DND-41 (cell line): Measurements from ENCODE around the gene DEPDC4.

Experiments
- CTCF ChIP-seq: IDR thresholded peaks from 2 replicates; pipeline ENCODE4 v1.5.1; 2012; ENCODE audit warnings: borderline replicate concordance, low read length, moderate library complexity, mild to moderate bottlenecking; ENCODE audit not compliant: poor library complexity, severe bottlenecking; ENCODE audit errors: extremely low read depth
- EZH2 ChIP-seq: IDR thresholded peaks from 3 replicates; pipeline ENCODE4 v1.6.1; 2012; ENCODE audit warnings: borderline replicate concordance, low read depth, mild to moderate bottlenecking, moderate library complexity, low read length, inconsistent platforms; ENCODE audit not compliant: severe bottlenecking

GRCh38 chr12:100219328-100220109 is 47.4 kb downstream of the DEPDC4 start:
- TF ChIP-seq CTCF (no peak), EZH2 (no peak)
